HG03064 (cell line): ENCODE data around the gene BCL11B.

Experiments
- ATAC-seq: cut with Tn5 transposase; IDR thresholded peaks from one replicate; pipeline ENCODE4 v1.9.1; 2021; ENCODE audit warnings: low read depth; ENCODE audit not compliant: unreplicated experiment

The BCL11B gene

DNA sequence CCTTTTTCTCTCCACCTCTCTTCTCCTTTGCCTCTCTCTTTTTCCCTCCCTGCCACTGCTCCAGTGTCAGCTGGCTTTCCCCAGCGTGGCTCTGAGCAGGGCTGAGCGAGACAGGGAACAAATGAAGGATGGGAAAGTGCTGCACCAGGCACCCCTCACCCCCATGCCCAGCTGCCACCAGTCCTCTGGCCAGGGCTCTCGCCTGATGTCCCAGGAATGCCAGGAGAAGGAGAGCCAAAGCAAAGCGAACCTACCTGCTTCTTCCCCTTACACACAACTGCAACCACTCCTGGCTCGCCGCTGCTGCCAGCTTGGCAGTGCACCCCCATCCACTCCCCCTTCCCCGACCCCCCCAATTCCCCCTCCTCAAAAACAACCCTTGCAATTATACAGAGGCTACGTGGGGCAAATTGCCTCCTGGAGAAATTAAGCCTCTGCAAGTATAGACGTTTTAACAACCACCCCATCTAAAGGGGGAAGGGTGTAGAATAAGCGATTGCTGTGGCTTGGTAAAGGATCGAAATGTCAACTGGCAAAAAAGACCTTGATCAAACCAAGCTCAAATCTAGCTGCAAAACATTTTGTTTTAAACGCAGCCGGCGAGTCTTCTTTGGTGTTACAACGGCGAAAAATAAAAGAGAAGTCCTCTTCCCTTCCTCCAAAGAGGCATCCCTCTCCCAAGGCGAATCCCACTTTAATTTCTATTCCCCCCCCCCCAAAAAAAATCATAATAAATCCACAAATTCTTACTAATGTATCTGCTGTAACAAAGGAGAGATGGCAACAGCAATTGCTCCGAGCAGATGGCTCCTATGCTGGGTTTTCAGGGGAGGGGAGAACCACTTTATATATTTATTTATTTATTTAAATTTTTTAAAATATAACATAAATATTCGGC, 2.9 kb downstream of the BCL11B start:
- ATAC-seq: no peak

- ATAC-seq: no peak
Observed at GRCh38 chr14:99267837-99268781, 3.9 kb downstream of the BCL11B start.

DNA sequence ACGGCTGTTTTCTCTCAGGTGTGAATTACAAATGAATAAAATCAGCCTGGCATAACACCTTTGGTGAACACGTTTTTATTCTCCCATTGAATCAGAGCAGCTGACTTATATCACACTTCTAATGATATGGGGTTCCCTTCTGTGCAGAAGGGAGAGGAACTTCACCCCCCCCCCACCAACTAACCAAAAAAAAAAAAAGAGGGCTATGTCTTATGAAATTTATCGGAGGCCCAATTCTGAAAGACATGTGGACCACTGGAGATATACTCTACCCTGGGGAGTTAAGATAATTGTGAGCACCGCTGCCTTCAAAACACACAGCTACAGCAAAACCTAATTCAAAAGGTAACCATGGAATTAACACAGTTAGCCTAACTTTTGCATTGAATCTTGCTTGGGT, 4.6 kb downstream of the BCL11B start:
- no peak for ATAC-seq

- ATAC-seq: no peak
Observed at GRCh38 chr14:99266181-99267178, 5.5 kb downstream of the BCL11B start.

DNA sequence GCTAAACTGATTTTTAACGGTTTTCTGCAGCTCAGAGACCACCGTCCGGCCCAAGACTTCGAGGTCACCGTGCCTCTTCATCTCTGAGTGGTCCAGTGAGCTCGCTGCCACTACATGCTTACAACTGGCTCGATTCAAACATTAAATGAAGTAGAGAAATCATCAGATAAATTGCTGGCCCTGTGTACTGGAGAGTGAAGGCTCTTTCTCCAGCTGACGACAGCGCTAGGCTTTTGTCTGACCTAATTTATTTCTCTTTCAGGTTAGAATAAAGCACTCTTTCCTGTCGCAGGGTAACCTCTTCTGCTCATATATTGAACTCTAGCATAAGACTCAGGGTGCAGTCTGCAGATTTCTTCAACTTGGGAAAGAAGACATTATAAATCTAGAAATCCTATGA, 6.4 kb downstream of the BCL11B start:
- ATAC-seq: no peak

DNA sequence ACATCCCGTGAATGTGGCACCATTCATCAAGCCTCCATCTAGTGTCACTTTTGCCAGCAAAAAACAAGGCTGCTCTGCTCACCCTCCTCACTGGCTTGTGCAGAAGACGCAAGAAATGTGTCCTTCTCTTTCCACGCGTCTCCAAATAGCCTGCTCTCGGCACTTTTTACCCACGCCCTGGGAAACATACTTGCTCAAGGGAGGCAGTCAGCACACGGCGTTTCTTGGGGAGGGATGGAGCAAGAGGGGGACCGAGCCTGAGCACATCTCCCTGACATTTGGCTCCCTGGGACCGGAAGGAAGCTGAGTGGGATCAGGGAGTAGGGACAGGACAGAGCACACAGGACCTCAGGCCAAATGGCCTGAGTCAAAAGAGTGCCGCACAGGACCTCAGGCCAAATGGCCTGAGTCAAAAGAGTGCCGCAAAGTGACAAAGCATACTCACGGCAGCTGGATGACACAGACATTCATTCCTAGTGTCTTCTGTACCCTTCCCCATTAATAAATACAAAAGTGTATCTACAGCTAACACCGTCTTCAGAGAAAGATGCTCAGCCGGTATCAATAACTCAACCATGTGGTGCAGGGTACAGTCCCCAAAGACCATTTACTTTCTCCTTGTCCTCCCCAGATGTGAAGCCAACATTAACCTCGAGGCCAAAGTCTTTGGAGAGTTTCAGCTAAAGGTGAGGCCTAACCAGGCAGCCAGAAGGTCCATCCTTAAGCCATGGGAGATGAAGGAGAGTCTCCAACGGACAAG, 7.1 kb downstream of the BCL11B start:
- ATAC-seq: no peak

GRCh38 chr14:99263564-99264330, 8.2 kb downstream of the BCL11B start:
- ATAC-seq: no peak

- no peak for ATAC-seq
Observed at GRCh38 chr14:99262977-99263448, 9.0 kb downstream of the BCL11B start.

- ATAC-seq: no peak
Observed at GRCh38 chr14:99261912-99262787, 9.8 kb downstream of the BCL11B start.

DNA sequence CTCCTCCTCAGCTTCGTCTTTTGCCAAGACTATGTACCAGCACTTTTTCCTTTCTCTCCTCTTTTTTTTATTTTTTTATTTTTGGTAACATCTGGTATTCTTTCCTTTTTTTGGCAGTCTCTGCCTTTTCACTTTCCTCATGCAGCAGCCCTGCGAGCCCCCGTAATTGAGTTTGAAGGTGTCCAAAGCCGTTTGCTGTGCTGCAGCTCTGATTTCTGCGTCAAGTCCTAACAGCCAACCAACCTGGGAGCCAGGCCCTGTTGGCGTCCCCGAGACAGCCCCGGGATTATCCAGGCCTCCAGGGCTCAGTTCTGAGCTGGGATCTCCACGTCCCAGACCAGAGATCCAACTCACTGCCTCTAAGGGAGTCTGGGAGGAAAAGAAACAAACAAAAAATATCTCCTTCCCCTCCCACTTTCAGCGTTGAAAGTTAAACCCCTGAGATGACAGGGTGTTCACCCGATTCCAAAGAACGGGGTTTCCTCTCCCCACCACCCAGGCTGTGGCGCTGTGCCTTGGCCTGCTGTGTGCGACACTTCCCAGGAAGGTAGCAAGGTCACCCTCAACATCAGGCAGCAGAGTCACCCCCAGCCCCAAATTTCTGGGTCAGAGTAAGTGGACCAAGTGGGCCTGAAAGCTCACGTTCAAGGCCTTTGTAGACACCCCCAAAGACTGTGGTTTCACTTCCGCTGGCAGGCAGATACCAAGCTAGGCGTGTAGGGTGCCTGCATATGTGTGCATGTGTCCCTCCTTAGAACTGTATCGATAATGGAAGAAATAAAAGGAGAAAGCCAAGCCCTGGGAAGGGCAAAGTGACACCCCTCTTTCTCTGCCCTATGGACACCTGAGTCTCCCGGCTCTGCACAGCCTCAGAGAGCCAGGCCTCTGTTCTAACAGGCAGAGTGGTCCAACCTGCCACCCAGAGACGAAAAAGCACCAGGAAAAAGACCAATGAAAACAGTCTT, 11.1 kb downstream of the BCL11B start:
- ATAC-seq: no peak

GRCh38 chr14:99260116-99260515, 11.9 kb downstream of the BCL11B start:
- no peak for ATAC-seq

GRCh38 chr14:99258876-99259726, 12.9 kb downstream of the BCL11B start:
- ATAC-seq: no peak

- no peak for ATAC-seq
Observed at GRCh38 chr14:99258341-99258861, 13.6 kb downstream of the BCL11B start.

DNA sequence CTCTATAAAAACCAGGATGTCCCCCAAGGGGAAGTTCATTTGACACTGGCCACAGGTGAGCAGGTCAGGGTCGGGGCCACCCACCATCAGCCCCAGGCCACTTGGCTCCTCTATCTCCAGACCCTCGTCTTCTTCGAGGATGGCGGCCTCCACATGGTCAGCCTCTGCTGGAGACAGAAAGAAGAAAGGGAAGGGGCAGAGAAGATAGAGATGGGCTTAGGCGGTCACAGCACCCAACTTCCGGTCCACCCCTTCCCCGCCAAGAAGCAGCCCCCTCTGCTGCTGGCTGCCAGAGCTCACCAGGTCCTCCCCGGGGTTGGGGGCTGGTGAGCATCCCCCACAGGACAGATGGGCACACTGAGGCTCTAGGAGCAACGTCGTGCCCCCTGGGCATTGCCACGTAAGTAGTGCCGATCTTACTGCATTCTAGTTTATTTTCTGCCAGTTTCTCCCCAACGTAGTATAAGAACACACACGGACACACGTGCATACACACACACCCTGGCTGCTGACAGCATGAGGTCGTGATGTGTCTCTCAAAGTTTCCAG, 14.2 kb downstream of the BCL11B start:
- ATAC-seq: no peak

GRCh38 chr14:99257122-99257672, 14.8 kb downstream of the BCL11B start:
- no peak for ATAC-seq
